ENCODE measurements around the gene PHGDH. TPM values are rescaled to one million over a fixed set of nuclear protein-coding genes. Genes with fewer than 3 reads are reported as not detected.

Gene PHGDH
- total and polyA plus RNA-seq, 9 of the 15 experiments (the other 6 are each of a cell fraction or from before 2014, with no cell fraction given) = 6.7 to 84.2 (median 36.2) TPM

DNA sequence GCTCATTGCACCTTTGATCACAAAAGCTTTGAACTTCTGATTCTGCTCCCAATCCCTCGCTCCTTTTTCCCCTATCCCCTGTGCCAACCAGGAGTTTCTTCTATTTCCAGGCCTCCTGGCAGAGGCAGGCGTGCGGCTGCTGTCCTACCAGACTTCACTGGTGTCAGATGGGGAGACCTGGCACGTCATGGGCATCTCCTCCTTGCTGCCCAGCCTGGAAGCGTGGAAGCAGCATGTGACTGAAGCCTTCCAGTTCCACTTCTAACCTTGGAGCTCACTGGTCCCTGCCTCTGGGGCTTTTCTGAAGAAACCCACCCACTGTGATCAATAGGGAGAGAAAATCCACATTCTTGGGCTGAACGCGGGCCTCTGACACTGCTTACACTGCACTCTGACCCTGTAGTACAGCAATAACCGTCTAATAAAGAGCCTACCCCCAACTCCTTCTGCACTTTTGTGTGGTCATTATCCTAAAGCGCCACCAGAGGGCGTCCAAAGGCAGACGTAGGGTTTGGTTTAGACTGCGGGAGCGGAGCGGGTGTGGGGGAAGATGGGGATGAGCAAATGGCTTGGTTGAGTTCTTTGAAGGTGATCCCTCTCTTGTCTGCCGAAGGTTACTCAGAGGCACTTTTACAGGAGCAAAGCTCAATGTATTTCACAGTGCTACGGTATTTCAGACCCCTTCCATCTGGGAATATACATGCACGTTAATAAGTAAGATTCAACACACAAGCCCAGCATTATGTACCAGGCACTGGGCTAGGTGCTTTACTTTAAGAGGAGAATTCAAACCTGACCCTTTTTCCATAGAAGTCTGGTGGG is 32.3 kb downstream of the PHGDH start (continued):
- TF ChIP-seq, protein P1, sequence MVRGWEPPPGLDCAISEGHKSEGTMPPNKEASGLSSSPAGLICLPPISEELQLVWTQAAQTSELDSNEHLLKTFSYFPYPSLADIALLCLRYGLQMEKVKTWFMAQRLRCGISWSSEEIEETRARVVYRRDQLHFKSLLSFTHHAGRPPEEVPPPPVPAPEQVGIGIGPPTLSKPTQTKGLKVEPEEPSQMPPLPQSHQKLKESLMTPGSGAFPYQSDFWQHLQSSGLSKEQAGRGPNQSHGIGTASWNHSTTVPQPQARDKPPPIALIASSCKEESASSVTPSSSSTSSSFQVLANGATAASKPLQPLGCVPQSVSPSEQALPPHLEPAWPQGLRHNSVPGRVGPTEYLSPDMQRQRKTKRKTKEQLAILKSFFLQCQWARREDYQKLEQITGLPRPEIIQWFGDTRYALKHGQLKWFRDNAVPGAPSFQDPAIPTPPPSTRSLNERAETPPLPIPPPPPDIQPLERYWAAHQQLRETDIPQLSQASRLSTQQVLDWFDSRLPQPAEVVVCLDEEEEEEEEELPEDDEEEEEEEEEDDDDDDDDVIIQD (CRISPR knock-in tag; IDR thresholded peaks at IDR 0.05) = no peak
- TF ChIP-seq MEF2D (tag; conservative IDR thresholded peaks at IDR 0.05; ENCODE audit: low read depth) (no peak), RB1 (IDR thresholded peaks at IDR 0.05; ENCODE audit: low read depth) (peak; percentile 43; the same call in 1 of the 2 replicates), ZNF408 (CRISPR knock-in tag; IDR thresholded peaks at IDR 0.05; ENCODE audit: low read depth) (no peak), LEF1 (IDR thresholded peaks at IDR 0.05) (no peak), ZBTB49 (CRISPR knock-in tag; IDR thresholded peaks at IDR 0.05; ENCODE audit: borderline replicate concordance) (no peak), CREBBP (IDR thresholded peaks at IDR 0.05; ENCODE audit: low read depth, low read length) (no peak), SLC30A9 (CRISPR knock-in tag; IDR thresholded peaks at IDR 0.05) (no peak), TFAP4 (CRISPR knock-in tag; IDR thresholded peaks at IDR 0.05; ENCODE audit: borderline replicate concordance) (peak; percentile 25; the same call in 1 of the 2 replicates), ESRRA (IDR thresholded peaks at IDR 0.05; ENCODE audit: borderline replicate concordance, low read depth) (no peak), XRCC3 (IDR thresholded peaks at IDR 0.05) (no peak), POLR2B (IDR thresholded peaks at IDR 0.05; ENCODE audit: low read depth, partially characterized antibody) (peak; percentile 62), SP1 (CRISPR knock-in tag; IDR thresholded peaks at IDR 0.05) (no peak), TGIF2 (CRISPR knock-in tag; IDR thresholded peaks at IDR 0.05) (no peak), GABPB2 (CRISPR knock-in tag; conservative IDR thresholded peaks at IDR 0.05) (0 out of 2 replicates have a peak, but pooled peaks have one; percentile 37), TAF9B (IDR thresholded peaks at IDR 0.05; ENCODE audit: partially characterized antibody) (no peak), RBM22 (IDR thresholded peaks at IDR 0.05; ENCODE audit: low read depth, low read length, poor library complexity, severe bottlenecking) (no peak)
- TF ChIP-seq, protein P2, sequence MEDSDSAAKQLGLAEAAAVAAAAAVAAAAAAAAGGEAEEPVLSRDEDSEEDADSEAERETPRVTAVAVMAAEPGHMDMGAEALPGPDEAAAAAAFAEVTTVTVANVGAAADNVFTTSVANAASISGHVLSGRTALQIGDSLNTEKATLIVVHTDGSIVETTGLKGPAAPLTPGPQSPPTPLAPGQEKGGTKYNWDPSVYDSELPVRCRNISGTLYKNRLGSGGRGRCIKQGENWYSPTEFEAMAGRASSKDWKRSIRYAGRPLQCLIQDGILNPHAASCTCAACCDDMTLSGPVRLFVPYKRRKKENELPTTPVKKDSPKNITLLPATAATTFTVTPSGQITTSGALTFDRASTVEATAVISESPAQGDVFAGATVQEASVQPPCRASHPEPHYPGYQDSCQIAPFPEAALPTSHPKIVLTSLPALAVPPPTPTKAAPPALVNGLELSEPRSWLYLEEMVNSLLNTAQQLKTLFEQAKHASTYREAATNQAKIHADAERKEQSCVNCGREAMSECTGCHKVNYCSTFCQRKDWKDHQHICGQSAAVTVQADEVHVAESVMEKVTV (CRISPR knock-in tag; IDR thresholded peaks at IDR 0.05) = peak; percentile 54; the same call in 1 of the 2 replicates
- TF ChIP-seq, protein P3, sequence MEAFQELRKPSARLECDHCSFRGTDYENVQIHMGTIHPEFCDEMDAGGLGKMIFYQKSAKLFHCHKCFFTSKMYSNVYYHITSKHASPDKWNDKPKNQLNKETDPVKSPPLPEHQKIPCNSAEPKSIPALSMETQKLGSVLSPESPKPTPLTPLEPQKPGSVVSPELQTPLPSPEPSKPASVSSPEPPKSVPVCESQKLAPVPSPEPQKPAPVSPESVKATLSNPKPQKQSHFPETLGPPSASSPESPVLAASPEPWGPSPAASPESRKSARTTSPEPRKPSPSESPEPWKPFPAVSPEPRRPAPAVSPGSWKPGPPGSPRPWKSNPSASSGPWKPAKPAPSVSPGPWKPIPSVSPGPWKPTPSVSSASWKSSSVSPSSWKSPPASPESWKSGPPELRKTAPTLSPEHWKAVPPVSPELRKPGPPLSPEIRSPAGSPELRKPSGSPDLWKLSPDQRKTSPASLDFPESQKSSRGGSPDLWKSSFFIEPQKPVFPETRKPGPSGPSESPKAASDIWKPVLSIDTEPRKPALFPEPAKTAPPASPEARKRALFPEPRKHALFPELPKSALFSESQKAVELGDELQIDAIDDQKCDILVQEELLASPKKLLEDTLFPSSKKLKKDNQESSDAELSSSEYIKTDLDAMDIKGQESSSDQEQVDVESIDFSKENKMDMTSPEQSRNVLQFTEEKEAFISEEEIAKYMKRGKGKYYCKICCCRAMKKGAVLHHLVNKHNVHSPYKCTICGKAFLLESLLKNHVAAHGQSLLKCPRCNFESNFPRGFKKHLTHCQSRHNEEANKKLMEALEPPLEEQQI (IDR thresholded peaks at IDR 0.05) = no peak

All from K562 (cell line).